Body of pancreas (tissue), 4 donors: ENCODE results near the gene RAI1. TPM values are rescaled to one million over a fixed set of nuclear protein-coding genes. Genes with fewer than 3 reads are reported as not detected.

Experiments
- ATAC-seq: fragments of 150-250 bp; one replicate; pipeline ENCODE4 v1.9.1; 2016
- DNase-seq, 4 donors: peaks; one replicate each; pipeline ENCODE4 v3.0.0-alpha.2; 2019
- H3K27ac ChIP-seq, 4 donors: fragments of 200-600 bp; sonication (generic); 1 replicate in 3 of 4; 2 replicates in 1 of 4; pipeline versions ENCODE4 v1.5.1 to v1.6.1; 2016 to 2019; ENCODE audit warnings: mild to moderate bottlenecking in 1 of 4, mixed read lengths in 1 of 4, moderate library complexity in 1 of 4
- H3K27me3 ChIP-seq, 2 donors: fragments of 200-600 bp; sonication (generic); one replicate each; pipeline ENCODE4 v1.6.0; 2016; ENCODE audit warnings: mild to moderate bottlenecking in 1 of 2
- H3K36me3 ChIP-seq, 2 donors: fragments of 200-600 bp; sonication (generic); replicated peaks in 1 of 2; 2 replicates each; pipeline ENCODE4 v1.5.1; 2016; ENCODE audit warnings: low read depth in 2 of 2; ENCODE audit not compliant: insufficient read depth in 1 of 2
- H3K4me1 ChIP-seq: fragments of 200-600 bp; sonication (generic); one replicate; pipeline ENCODE4 v1.6.0; 2016
- H3K4me3 ChIP-seq, 2 donors: fragments of 200-600 bp; sonication (generic); 1 replicate in 1 of 2; 2 replicates in 1 of 2; pipeline ENCODE4 v1.5.1; 2016 to 2019
- H3K9me3 ChIP-seq, 3 donors: fragments of 200-600 bp; sonication (generic); 1 replicate in 2 of 3; 2 replicates in 1 of 3; pipeline ENCODE4 v1.5.1; 2016
- CTCF ChIP-seq, 7 experiments: fragments of 450-650 bp in 4 of 7; fragments of 200-600 bp in 3 of 7; sonication (generic) in 3 of 7; IDR thresholded peaks; one replicate each; pipeline ENCODE4 v1.5.1; 2016 to 2019; ENCODE audit warnings: antibody characterized with exemption in 7 of 7
- POLR2A ChIP-seq, 3 donors: fragments of 450-650 bp; IDR thresholded peaks; one replicate each; pipeline ENCODE4 v1.6.1; 2016; ENCODE audit warnings: antibody characterized with exemption in 3 of 3, mild to moderate bottlenecking in 2 of 3
- WGBS, 2 donors: methylation state at CpG; one replicate each; pipeline ENCODE4 v1.1.5; 2017; 5-methylcytosine and 5-hydroxymethylcytosine counted together
- intact Hi-C: fragments of 100-400 bp; cut with DNase I; formaldehyde crosslinking; loops from one replicate; pipeline ENCODE4 v1.15.1; 2023
- total RNA-seq, 2 donors: library from RNA; depleted of rRNA; stranded (reverse); fragments of >200 nt; gene quantifications; one replicate each; pipeline ENCODE4 v1.1.0, GENCODE V29; 2016

RAI1 gene
- total RNA-seq, 2 donors from 2014 or later, result 16.3 to 41.5 TPM

GRCh38 chr17:17842111-17842876 lies 161.0 kb downstream of the RAI1 start:
- H3K27ac ChIP-seq, result peak overlapping the region; percentile 98 to 100 (median 100)
- peaks cover 58% of the 10 kb centered on the region for H3K4me1 ChIP-seq
- H3K27me3 ChIP-seq, result no peaks in the 10 kb centered on the region
- WGBS, 2 donors, result 41 to 60% methylated on average over 1 to 8 of the region's 9 CpGs
- DNase-seq (no peak), ATAC-seq (no peak)
- intact Hi-C loops, result no loop called here
- no peaks in the 10 kb centered on the region for H3K9me3 ChIP-seq
- H3K4me3 ChIP-seq, result no peak overlapping the region
- no peak for TF ChIP-seq POLR2A (IDR thresholded peaks at IDR 0.05)
- no peak for TF ChIP-seq CTCF (IDR thresholded peaks at IDR 0.05)
- no peaks in the 10 kb centered on the region for H3K36me3 ChIP-seq

GRCh38 chr17:17843096-17843495 lies 161.8 kb downstream of the RAI1 start:
- WGBS, 2 donors, result 68 to 83% methylated on average over 3 to 4 of the region's 4 CpGs
- Histone ChIP-seq H3K4me3 (no peak overlapping the region), H3K4me1 (peaks cover 50% of the 10 kb centered on the region), H3K36me3 (no peaks in the 10 kb centered on the region), H3K9me3 (no peaks in the 10 kb centered on the region), H3K27me3 (no peaks in the 10 kb centered on the region), H3K27ac (peak overlapping the region in 3 of 4 donors; percentile 98 to 100 (median 100))
- ATAC-seq (no peak), DNase-seq (no peak)
- intact Hi-C loops, result no loop called here
- no peak for TF ChIP-seq POLR2A (IDR thresholded peaks at IDR 0.05)
- no peak for TF ChIP-seq CTCF (IDR thresholded peaks at IDR 0.05)

DNA sequence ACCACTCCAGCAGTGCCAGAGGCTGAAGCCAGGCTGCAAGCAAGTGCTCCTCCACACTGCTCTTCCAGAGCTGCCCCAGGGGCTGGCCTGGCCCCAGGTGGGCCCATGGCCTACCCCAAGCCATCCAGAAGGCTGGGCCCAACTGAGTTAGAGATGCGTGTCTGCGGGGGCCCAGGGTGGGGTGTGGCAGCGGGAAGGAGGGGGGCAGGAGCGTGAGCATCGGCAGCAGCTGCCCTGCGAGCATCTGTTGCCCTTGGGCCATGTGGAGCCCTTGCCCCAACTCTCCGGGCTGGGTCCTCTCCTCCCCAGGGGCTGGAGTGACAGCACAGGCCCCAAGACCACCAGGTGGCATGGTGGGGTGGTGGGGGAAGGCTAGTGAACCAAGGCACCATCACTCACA lies 162.8 kb downstream of the RAI1 start:
- DNase-seq (no peak), ATAC-seq (no peak)
- intact Hi-C loops, result no loop called here
- 83 to 100% methylated on average over 3 to 7 of the region's 7 CpGs for WGBS, 2 donors
- Histone ChIP-seq H3K36me3 (no peaks in the 10 kb centered on the region), H3K4me3 (no peak overlapping the region), H3K27ac (no peak overlapping the region), H3K9me3 (no peaks in the 10 kb centered on the region), H3K27me3 (no peaks in the 10 kb centered on the region), H3K4me1 (peaks cover 40% of the 10 kb centered on the region)
- TF ChIP-seq CTCF (IDR thresholded peaks at IDR 0.05) (no peak), POLR2A (IDR thresholded peaks at IDR 0.05) (no peak)

DNA sequence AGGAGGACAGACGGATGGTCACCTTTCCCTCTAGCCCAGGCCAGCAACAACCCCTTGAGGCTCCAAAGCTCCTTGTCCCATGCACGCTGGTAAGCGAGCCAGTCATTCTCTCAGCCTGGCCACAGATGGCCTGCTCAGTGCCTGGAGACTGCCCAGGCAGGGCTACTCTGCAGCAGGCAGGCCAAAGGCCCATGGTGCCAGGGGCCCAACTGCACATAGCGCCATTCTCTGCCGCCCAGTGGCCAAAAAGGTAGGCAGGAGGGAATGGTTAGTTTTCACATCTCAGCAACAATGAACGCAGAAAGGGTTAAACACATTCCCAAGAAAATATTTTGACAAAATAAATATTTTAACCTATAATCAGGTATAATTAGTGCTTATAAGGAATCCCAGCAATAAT lies 163.2 kb downstream of the RAI1 start:
- Histone ChIP-seq H3K9me3 (no peaks in the 10 kb centered on the region), H3K4me3 (no peak overlapping the region), H3K27ac (no peak overlapping the region), H3K4me1 (peaks cover 40% of the 10 kb centered on the region), H3K27me3 (no peaks in the 10 kb centered on the region), H3K36me3 (no peaks in the 10 kb centered on the region)
- ATAC-seq, result no peak
- no peak for DNase-seq
- 98 to 100% methylated on average over 4 to 6 of the region's 6 CpGs for WGBS, 2 donors
- TF ChIP-seq CTCF (IDR thresholded peaks at IDR 0.05), result no peak
- no peak for TF ChIP-seq POLR2A (IDR thresholded peaks at IDR 0.05)
- intact Hi-C loops, result no loop called here
